Neuronal stem cell (in vitro differentiated cells): Measurements from ENCODE around the gene GRID1.

Experiments used
- DNase-seq: peaks from one replicate; pipeline ENCODE4 v3.0.0-alpha.2; 2013; ENCODE audit warnings: low spot score
- H2AFZ ChIP-seq: one replicate; pipeline ENCODE4 v1.6.1; 2013; ENCODE audit warnings: mild to moderate bottlenecking, low read length, inconsistent platforms
- H2AK5ac ChIP-seq: 2 replicates; pipeline ENCODE4 v1.6.1; 2013; ENCODE audit warnings: low read depth, mild to moderate bottlenecking, inconsistent platforms, low read length, moderate library complexity, mixed read lengths
- H2BK120ac ChIP-seq: 2 replicates; pipeline ENCODE4 v1.6.1; 2013; ENCODE audit warnings: low read depth, mild to moderate bottlenecking, inconsistent platforms, low read length, moderate library complexity, mixed read lengths
- H2BK12ac ChIP-seq: one replicate; pipeline ENCODE4 v1.6.1; 2013; ENCODE audit warnings: low read length, inconsistent platforms
- H2BK15ac ChIP-seq: 2 replicates; pipeline ENCODE4 v1.6.1; 2013; ENCODE audit warnings: mild to moderate bottlenecking, low read length, inconsistent platforms, mixed read lengths
- H2BK5ac ChIP-seq: one replicate; pipeline ENCODE4 v1.6.1; 2013; ENCODE audit warnings: inconsistent platforms, mild to moderate bottlenecking, low read length, moderate library complexity
- H3K14ac ChIP-seq: one replicate; pipeline ENCODE4 v1.6.1; 2013; ENCODE audit warnings: low read length, inconsistent platforms
- H3K18ac ChIP-seq: 2 replicates; pipeline ENCODE4 v1.6.1; 2013; ENCODE audit warnings: low read length, inconsistent platforms
- H3K23ac ChIP-seq: 2 replicates; pipeline ENCODE4 v1.6.1; 2013; ENCODE audit warnings: low read depth, mild to moderate bottlenecking, mixed read lengths, low read length, inconsistent platforms; ENCODE audit not compliant: poor library complexity
- H3K27ac ChIP-seq: replicated peaks from 3 replicates; pipeline ENCODE4 v1.5.1; 2013; ENCODE audit warnings: low read length, inconsistent platforms
- H3K27me3 ChIP-seq, 3 experiments: 2 replicates each; pipeline ENCODE4 v1.6.1; 2013; ENCODE audit warnings: low read length in 3 of 3, mild to moderate bottlenecking in 2 of 3, inconsistent platforms in 1 of 3, low read depth in 1 of 3, mixed read lengths in 1 of 3, moderate library complexity in 1 of 3; ENCODE audit not compliant: control insufficient read depth in 3 of 3, insufficient read depth in 3 of 3
- H3K36me3 ChIP-seq, 2 donors: replicated peaks in 1 of 2; 2 replicates each; pipeline ENCODE4 v1.6.1; 2013; ENCODE audit warnings: low read length in 2 of 2; ENCODE audit not compliant: control insufficient read depth in 2 of 2, insufficient read depth in 2 of 2
- H3K4ac ChIP-seq: 2 replicates; pipeline ENCODE4 v1.6.1; 2013; ENCODE audit warnings: inconsistent platforms, mild to moderate bottlenecking, low read length, moderate library complexity
- H3K4me1 ChIP-seq, 2 donors: 1 replicate in 1 of 2; 2 replicates in 1 of 2; pipeline ENCODE4 v1.6.1; 2013; ENCODE audit warnings: low read length in 2 of 2, low read depth in 1 of 2; ENCODE audit not compliant: control insufficient read depth in 2 of 2, insufficient read depth in 1 of 2
- H3K4me2 ChIP-seq: one replicate; pipeline ENCODE4 v1.6.1; 2013; ENCODE audit warnings: mild to moderate bottlenecking, low read length, inconsistent platforms; ENCODE audit not compliant: insufficient read depth, poor library complexity, severe bottlenecking
- H3K4me3 ChIP-seq, 2 donors: 2 replicates each; pipeline ENCODE4 v1.5.1; 2013; ENCODE audit warnings: low read length in 2 of 2, mild to moderate bottlenecking in 2 of 2, inconsistent platforms in 1 of 2, moderate library complexity in 1 of 2
- H3K79me1 ChIP-seq: one replicate; pipeline ENCODE4 v1.6.1; 2013; ENCODE audit warnings: low read depth, mild to moderate bottlenecking, inconsistent platforms, low read length, moderate library complexity
- H3K9ac ChIP-seq: one replicate; pipeline ENCODE4 v1.6.1; 2013; ENCODE audit warnings: mild to moderate bottlenecking, low read depth, low read length, inconsistent platforms; ENCODE audit not compliant: poor library complexity
- H3K9me3 ChIP-seq, 2 donors: replicated peaks in 1 of 2; 2 replicates each; pipeline versions ENCODE3 to v1.6.1; 2013; ENCODE audit warnings: low read length in 2 of 2, mild to moderate bottlenecking in 2 of 2, inconsistent platforms in 1 of 2, low read depth in 1 of 2, mixed read lengths in 1 of 2, moderate library complexity in 1 of 2; ENCODE audit not compliant: control insufficient read depth in 2 of 2, insufficient read depth in 1 of 2
- H4K8ac ChIP-seq: one replicate; pipeline ENCODE4 v1.6.1; 2013; ENCODE audit warnings: low read depth, mild to moderate bottlenecking, inconsistent platforms, low read length, moderate library complexity
- H4K91ac ChIP-seq: one replicate; pipeline ENCODE4 v1.6.1; 2013; ENCODE audit warnings: low read length, low read depth, mild to moderate bottlenecking, inconsistent platforms; ENCODE audit not compliant: poor library complexity
- WGBS, 2 donors: extraction: QIAGEN DNeasy Blood & Tissue Kit; methylation state at CpG; one replicate each; pipeline ENCODE4 v1.1.7; 2013; ENCODE audit warnings: missing lambda C conversion rate in 2 of 2, mixed read lengths in 1 of 2; ENCODE audit not compliant: insufficient read length in 2 of 2, insufficient replicate concordance in 1 of 2; ENCODE audit errors: extremely low coverage in 2 of 2; 5-methylcytosine and 5-hydroxymethylcytosine counted together

Gene GRID1

DNA sequence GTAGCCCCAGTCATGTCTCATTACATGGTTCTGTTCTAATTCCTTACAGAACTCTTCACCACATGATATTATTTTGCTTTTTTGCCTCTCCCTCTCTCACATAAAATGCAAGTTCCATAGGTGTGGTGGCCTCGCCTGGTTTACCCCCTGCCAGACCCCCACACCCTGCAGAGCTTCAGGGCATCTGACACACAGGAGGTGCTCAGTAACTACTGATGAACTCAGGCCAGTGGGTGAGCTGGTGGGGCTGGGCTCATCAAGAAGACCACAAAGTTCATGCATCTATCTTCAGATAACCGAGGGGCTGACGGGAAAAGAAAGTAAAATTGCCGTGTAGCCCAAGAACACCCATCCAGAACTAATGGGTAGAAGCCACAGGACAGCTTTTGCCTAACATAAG is 253.1 kb downstream of the GRID1 start:
- H2BK120ac ChIP-seq = no peak overlapping the region
- H3K4ac ChIP-seq = no peak overlapping the region
- no peak overlapping the region for H2AFZ ChIP-seq
- no peak overlapping the region for H3K14ac ChIP-seq
- no peak overlapping the region for H4K91ac ChIP-seq
- no peaks in the 10 kb centered on the region for H3K36me3 ChIP-seq
- H3K4me2 ChIP-seq = no peak overlapping the region
- H3K27me3 ChIP-seq = no peaks in the 10 kb centered on the region
- H3K4me1 ChIP-seq = no peaks in the 10 kb centered on the region
- WGBS, 2 donors = no CpG with 5 or more reads among the region's 4 CpGs
- no peak overlapping the region for H3K23ac ChIP-seq
- no peak overlapping the region for H4K8ac ChIP-seq
- DNase-seq = no peak
- no peaks in the 10 kb centered on the region for H3K9me3 ChIP-seq
- no peak overlapping the region for H3K27ac ChIP-seq
- no peak overlapping the region for H2AK5ac ChIP-seq
- H2BK5ac ChIP-seq = no peak overlapping the region
- no peak overlapping the region for H3K4me3 ChIP-seq
- no peak overlapping the region for H2BK12ac ChIP-seq
- H2BK15ac ChIP-seq = no peak overlapping the region
- no peak overlapping the region for H3K9ac ChIP-seq
- H3K18ac ChIP-seq = no peak overlapping the region
- no peaks in the 10 kb centered on the region for H3K79me1 ChIP-seq

GRCh38 chr10:86113044-86113443 is 253.6 kb downstream of the GRID1 start:
- Histone ChIP-seq H3K4ac (no peak overlapping the region), H2AK5ac (no peak overlapping the region), H3K9ac (no peak overlapping the region), H3K4me2 (no peak overlapping the region), H3K9me3 (no peaks in the 10 kb centered on the region), H2BK5ac (no peak overlapping the region), H3K36me3 (no peaks in the 10 kb centered on the region), H3K27ac (no peak overlapping the region), H2BK12ac (no peak overlapping the region), H3K4me3 (no peak overlapping the region), H2AFZ (no peak overlapping the region), H4K8ac (no peak overlapping the region), H3K18ac (no peak overlapping the region), H2BK120ac (no peak overlapping the region), H3K14ac (no peak overlapping the region), H2BK15ac (no peak overlapping the region), H3K23ac (no peak overlapping the region), H3K4me1 (no peaks in the 10 kb centered on the region), H3K27me3 (no peaks in the 10 kb centered on the region), H3K79me1 (no peaks in the 10 kb centered on the region), H4K91ac (no peak overlapping the region)
- no peak for DNase-seq
- no CpG with 5 or more reads among the region's 1 CpG for WGBS, 2 donors

DNA sequence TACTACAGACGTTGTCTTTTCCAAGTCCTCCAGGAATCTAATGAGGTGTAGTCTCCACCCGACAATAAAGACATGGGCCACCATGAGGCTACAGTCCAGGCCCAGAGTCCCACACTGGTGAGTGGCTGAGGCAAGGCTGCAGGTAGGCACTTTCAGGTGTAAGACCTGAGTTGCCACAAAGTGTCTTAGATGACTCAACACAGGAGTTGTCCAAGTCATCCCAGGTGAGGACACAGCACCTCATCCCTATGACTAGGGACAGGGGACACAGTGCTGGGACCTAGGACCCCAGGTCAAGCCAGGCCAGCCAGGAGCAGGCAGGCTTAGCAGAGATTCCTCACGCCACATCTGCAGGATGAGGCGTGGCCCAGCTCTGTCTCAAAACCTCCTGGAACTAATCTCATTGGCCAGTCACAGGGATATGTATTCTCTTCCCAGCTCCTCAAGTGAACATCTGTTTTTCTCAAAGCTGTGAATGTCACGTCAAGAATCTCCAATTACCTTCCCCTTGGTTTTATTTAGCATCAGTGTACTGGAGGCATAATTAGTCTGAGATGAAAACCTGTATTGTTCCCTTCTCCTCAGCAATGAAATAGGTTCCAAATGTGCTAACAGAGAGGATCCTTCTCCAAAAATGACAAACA is 254.6 kb downstream of the GRID1 start:
- Histone ChIP-seq H2BK120ac (no peak overlapping the region), H3K9ac (no peak overlapping the region), H4K91ac (no peak overlapping the region), H3K79me1 (no peaks in the 10 kb centered on the region), H3K27me3 (no peaks in the 10 kb centered on the region), H2AK5ac (no peak overlapping the region), H2BK15ac (no peak overlapping the region), H3K18ac (no peak overlapping the region), H3K14ac (no peak overlapping the region), H3K9me3 (no peaks in the 10 kb centered on the region), H4K8ac (no peak overlapping the region), H3K23ac (no peak overlapping the region), H3K4me2 (no peak overlapping the region), H3K4me3 (no peak overlapping the region), H3K4ac (no peak overlapping the region), H2BK12ac (no peak overlapping the region), H3K36me3 (no peaks in the 10 kb centered on the region), H3K27ac (no peak overlapping the region), H3K4me1 (no peaks in the 10 kb centered on the region), H2AFZ (no peak overlapping the region), H2BK5ac (no peak overlapping the region)
- no peak for DNase-seq
- no CpG with 5 or more reads among the region's 5 CpGs for WGBS, 2 donors

- Histone ChIP-seq H2AFZ (no peak overlapping the region), H4K91ac (no peak overlapping the region), H4K8ac (no peak overlapping the region), H3K4me3 (no peak overlapping the region), H3K4me2 (no peak overlapping the region), H3K9ac (no peak overlapping the region), H2BK5ac (no peak overlapping the region), H3K18ac (no peak overlapping the region), H2BK12ac (no peak overlapping the region), H3K79me1 (no peaks in the 10 kb centered on the region), H2BK120ac (no peak overlapping the region), H2AK5ac (no peak overlapping the region), H3K23ac (no peak overlapping the region), H2BK15ac (no peak overlapping the region), H3K4ac (no peak overlapping the region), H3K27me3 (no peaks in the 10 kb centered on the region), H3K14ac (no peak overlapping the region), H3K4me1 (no peaks in the 10 kb centered on the region), H3K27ac (no peak overlapping the region), H3K36me3 (no peaks in the 10 kb centered on the region), H3K9me3 (no peaks in the 10 kb centered on the region)
- no CpG with 5 or more reads among the region's 6 CpGs for WGBS, 2 donors
- DNase-seq = no peak
Measured at GRCh38 chr10:86110156-86110786, 256.3 kb downstream of the GRID1 start.
